ENCODE data around the gene PCDH15. TPM values are rescaled to one million over a fixed set of nuclear protein-coding genes. Genes with fewer than 3 reads are reported as not detected.
"Not testable (repeated sequence)": the region's sequence is repeated elsewhere in the genome, so short reads cannot be mapped to it uniquely, and the experiment has no call there.

Gene PCDH15
- total and polyA plus RNA-seq, 4 donors, result 20.7 to 46.8 (median 39.1) TPM

GRCh38 chr10:53977267-53977666 lies 823.8 kb downstream of the PCDH15 start:
- H3K36me3 ChIP-seq (ENCODE audit: control insufficient read depth, insufficient read depth, low read length), result no peaks in the 10 kb centered on the region
- no peaks in the 10 kb centered on the region for H3K27me3 ChIP-seq (ENCODE audit: control insufficient read depth, insufficient read depth, low read length)
- no peak overlapping the region for H3K4me3 ChIP-seq (ENCODE audit: low read depth, low read length)
- no peaks in the 10 kb centered on the region for H3K4me1 ChIP-seq (ENCODE audit: control insufficient read depth, insufficient read depth, low read length)
- DNase-seq (ENCODE audit: low read depth in 4 of 6, low spot score in 6 of 6), result no peak
- WGBS (ENCODE audit: insufficient coverage), result no CpG with 5 or more reads among the region's 2 CpGs
- no peaks in the 10 kb centered on the region for H3K9me3 ChIP-seq (ENCODE audit: control insufficient read depth, insufficient read depth, low read length)
- H3K27ac ChIP-seq (ENCODE audit: low read depth, low read length), result no peak overlapping the region

GRCh38 chr10:53957401-53957800 lies 843.6 kb downstream of the PCDH15 start:
- Histone ChIP-seq H3K4me3 (ENCODE audit: low read depth, low read length) (no peak overlapping the region), H3K27me3 (ENCODE audit: control insufficient read depth, insufficient read depth, low read length) (no peaks in the 10 kb centered on the region), H3K36me3 (ENCODE audit: control insufficient read depth, insufficient read depth, low read length) (peaks cover 5% of the 10 kb centered on the region), H3K9me3 (ENCODE audit: control insufficient read depth, insufficient read depth, low read length) (no peaks in the 10 kb centered on the region), H3K4me1 (ENCODE audit: control insufficient read depth, insufficient read depth, low read length) (no peaks in the 10 kb centered on the region), H3K27ac (ENCODE audit: low read depth, low read length) (no peak overlapping the region)
- DNase-seq (ENCODE audit: low read depth in 4 of 6, low spot score in 6 of 6), result no peak
- WGBS (ENCODE audit: insufficient coverage), result no CpG with 5 or more reads among the region's 3 CpGs

- Histone ChIP-seq H3K4me1 (ENCODE audit: control insufficient read depth, insufficient read depth, low read length) (no peaks in the 10 kb centered on the region), H3K27me3 (ENCODE audit: control insufficient read depth, insufficient read depth, low read length) (no peaks in the 10 kb centered on the region), H3K27ac (ENCODE audit: low read depth, low read length) (no peak overlapping the region), H3K9me3 (ENCODE audit: control insufficient read depth, insufficient read depth, low read length) (no peaks in the 10 kb centered on the region), H3K36me3 (ENCODE audit: control insufficient read depth, insufficient read depth, low read length) (peaks cover 5% of the 10 kb centered on the region), H3K4me3 (ENCODE audit: low read depth, low read length) (no peak overlapping the region)
- no peak for DNase-seq (ENCODE audit: low read depth in 4 of 6, low spot score in 6 of 6)
- no CpG with 5 or more reads among the region's 6 CpGs for WGBS (ENCODE audit: insufficient coverage)
Observed at GRCh38 chr10:53955091-53955490, 845.9 kb downstream of the PCDH15 start.

GRCh38 chr10:53952698-53953630 lies 848.1 kb downstream of the PCDH15 start:
- 86% methylated on average over 2 of the region's 4 CpGs for WGBS (ENCODE audit: insufficient coverage)
- Histone ChIP-seq H3K36me3 (ENCODE audit: control insufficient read depth, insufficient read depth, low read length) (peaks cover 5% of the 10 kb centered on the region), H3K4me3 (ENCODE audit: low read depth, low read length) (no peak overlapping the region), H3K9me3 (ENCODE audit: control insufficient read depth, insufficient read depth, low read length) (no peaks in the 10 kb centered on the region), H3K27me3 (ENCODE audit: control insufficient read depth, insufficient read depth, low read length) (no peaks in the 10 kb centered on the region), H3K27ac (ENCODE audit: low read depth, low read length) (no peak overlapping the region), H3K4me1 (ENCODE audit: control insufficient read depth, insufficient read depth, low read length) (no peaks in the 10 kb centered on the region)
- no peak for DNase-seq (ENCODE audit: low read depth in 4 of 6, low spot score in 6 of 6)

- Histone ChIP-seq H3K27ac (ENCODE audit: low read depth, low read length) (no peak overlapping the region), H3K9me3 (ENCODE audit: control insufficient read depth, insufficient read depth, low read length) (no peaks in the 10 kb centered on the region)
- WGBS (ENCODE audit: insufficient coverage), result no CpG with 5 or more reads among the region's 5 CpGs
Observed at GRCh38 chr10:53939654-53940053, 861.4 kb downstream of the PCDH15 start.

GRCh38 chr10:53930648-53931047 lies 870.4 kb downstream of the PCDH15 start:
- no peak for DNase-seq (ENCODE audit: low read depth in 4 of 6, low spot score in 6 of 6)
- Histone ChIP-seq H3K4me1 (ENCODE audit: control insufficient read depth, insufficient read depth, low read length) (no peaks in the 10 kb centered on the region), H3K9me3 (ENCODE audit: control insufficient read depth, insufficient read depth, low read length) (no peaks in the 10 kb centered on the region), H3K36me3 (ENCODE audit: control insufficient read depth, insufficient read depth, low read length) (no peaks in the 10 kb centered on the region), H3K27me3 (ENCODE audit: control insufficient read depth, insufficient read depth, low read length) (no peaks in the 10 kb centered on the region), H3K27ac (ENCODE audit: low read depth, low read length) (no peak overlapping the region), H3K4me3 (ENCODE audit: low read depth, low read length) (no peak overlapping the region)
- WGBS (ENCODE audit: insufficient coverage), result 83% methylated on average over 1 of the region's 3 CpGs

More at GRCh38 chr10:53939654-53940053, 861.4 kb downstream of the PCDH15 start:
- no peak overlapping the region for H3K4me3 ChIP-seq (ENCODE audit: low read depth, low read length)
- H3K36me3 ChIP-seq (ENCODE audit: control insufficient read depth, insufficient read depth, low read length), result no peaks in the 10 kb centered on the region
- no peak for DNase-seq (ENCODE audit: low read depth in 4 of 6, low spot score in 6 of 6)
- H3K27me3 ChIP-seq (ENCODE audit: control insufficient read depth, insufficient read depth, low read length), result no peaks in the 10 kb centered on the region
- no peaks in the 10 kb centered on the region for H3K4me1 ChIP-seq (ENCODE audit: control insufficient read depth, insufficient read depth, low read length)

GRCh38 chr10:53924051-53924700 lies 876.9 kb downstream of the PCDH15 start:
- H3K27ac ChIP-seq (ENCODE audit: low read depth, low read length); H3K4me1 ChIP-seq (ENCODE audit: control insufficient read depth, insufficient read depth, low read length); H3K9me3 ChIP-seq (ENCODE audit: control insufficient read depth, insufficient read depth, low read length); DNase-seq (ENCODE audit: low read depth in 4 of 6, low spot score in 6 of 6); H3K27me3 ChIP-seq (ENCODE audit: control insufficient read depth, insufficient read depth, low read length); H3K4me3 ChIP-seq (ENCODE audit: low read depth, low read length); H3K36me3 ChIP-seq (ENCODE audit: control insufficient read depth, insufficient read depth, low read length): not testable (repeated sequence)
- WGBS (ENCODE audit: insufficient coverage), result 98% methylated on average over 28 of the region's 34 CpGs

GRCh38 chr10:53918755-53919154 lies 882.3 kb downstream of the PCDH15 start:
- Histone ChIP-seq H3K27ac (ENCODE audit: low read depth, low read length) (no peak overlapping the region), H3K4me1 (ENCODE audit: control insufficient read depth, insufficient read depth, low read length) (no peaks in the 10 kb centered on the region), H3K4me3 (ENCODE audit: low read depth, low read length) (no peak overlapping the region), H3K9me3 (ENCODE audit: control insufficient read depth, insufficient read depth, low read length) (no peaks in the 10 kb centered on the region), H3K36me3 (ENCODE audit: control insufficient read depth, insufficient read depth, low read length) (no peaks in the 10 kb centered on the region), H3K27me3 (ENCODE audit: control insufficient read depth, insufficient read depth, low read length) (no peaks in the 10 kb centered on the region)
- 38% methylated on average over 2 of the region's 4 CpGs for WGBS (ENCODE audit: insufficient coverage)
- DNase-seq (ENCODE audit: low read depth in 4 of 6, low spot score in 6 of 6), result no peak

GRCh38 chr10:53909791-53910190 lies 891.2 kb downstream of the PCDH15 start:
- H3K4me3 ChIP-seq (ENCODE audit: low read depth, low read length), result no peak overlapping the region
- H3K36me3 ChIP-seq (ENCODE audit: control insufficient read depth, insufficient read depth, low read length), result no peaks in the 10 kb centered on the region
- no peaks in the 10 kb centered on the region for H3K27me3 ChIP-seq (ENCODE audit: control insufficient read depth, insufficient read depth, low read length)
- no peaks in the 10 kb centered on the region for H3K4me1 ChIP-seq (ENCODE audit: control insufficient read depth, insufficient read depth, low read length)
- no peaks in the 10 kb centered on the region for H3K9me3 ChIP-seq (ENCODE audit: control insufficient read depth, insufficient read depth, low read length)
- WGBS (ENCODE audit: insufficient coverage), result 81% methylated on average over 5 of the region's 5 CpGs
- no peak for DNase-seq (ENCODE audit: low read depth in 4 of 6, low spot score in 6 of 6)
- H3K27ac ChIP-seq (ENCODE audit: low read depth, low read length), result no peak overlapping the region

All from spinal cord (tissue), 10 donors.